IPS-20b (cell line): ENCODE data around the gene FHL3.

Experiments used
- H3K27ac ChIP-seq: one replicate; pipeline ENCODE4 v1.5.1; 2013; ENCODE audit warnings: low read length
- H3K27me3 ChIP-seq: 2 replicates; pipeline ENCODE4 v1.6.1; 2013; ENCODE audit warnings: mild to moderate bottlenecking, low read length, inconsistent platforms; ENCODE audit not compliant: insufficient read depth
- H3K36me3 ChIP-seq: 2 replicates; pipeline ENCODE4 v1.6.1; 2013; ENCODE audit warnings: low read depth, mild to moderate bottlenecking, inconsistent platforms, low read length, moderate library complexity; ENCODE audit not compliant: insufficient read depth
- H3K4me1 ChIP-seq: 2 replicates; pipeline ENCODE4 v1.6.1; 2013; ENCODE audit warnings: mild to moderate bottlenecking, control low read depth, inconsistent platforms, low read length, moderate library complexity; ENCODE audit not compliant: insufficient read depth
- H3K4me3 ChIP-seq: 2 replicates; pipeline ENCODE4 v1.5.1; 2013; ENCODE audit warnings: mild to moderate bottlenecking, low read length, inconsistent platforms
- H3K9ac ChIP-seq: 2 replicates; pipeline ENCODE4 v1.6.1; 2013; ENCODE audit warnings: low read depth, mild to moderate bottlenecking, inconsistent platforms, low read length, moderate library complexity
- H3K9me3 ChIP-seq: 2 replicates; pipeline ENCODE4 v1.6.1; 2013; ENCODE audit warnings: mild to moderate bottlenecking, low read depth, low read length, inconsistent platforms; ENCODE audit not compliant: insufficient read depth

FHL3 gene

DNA sequence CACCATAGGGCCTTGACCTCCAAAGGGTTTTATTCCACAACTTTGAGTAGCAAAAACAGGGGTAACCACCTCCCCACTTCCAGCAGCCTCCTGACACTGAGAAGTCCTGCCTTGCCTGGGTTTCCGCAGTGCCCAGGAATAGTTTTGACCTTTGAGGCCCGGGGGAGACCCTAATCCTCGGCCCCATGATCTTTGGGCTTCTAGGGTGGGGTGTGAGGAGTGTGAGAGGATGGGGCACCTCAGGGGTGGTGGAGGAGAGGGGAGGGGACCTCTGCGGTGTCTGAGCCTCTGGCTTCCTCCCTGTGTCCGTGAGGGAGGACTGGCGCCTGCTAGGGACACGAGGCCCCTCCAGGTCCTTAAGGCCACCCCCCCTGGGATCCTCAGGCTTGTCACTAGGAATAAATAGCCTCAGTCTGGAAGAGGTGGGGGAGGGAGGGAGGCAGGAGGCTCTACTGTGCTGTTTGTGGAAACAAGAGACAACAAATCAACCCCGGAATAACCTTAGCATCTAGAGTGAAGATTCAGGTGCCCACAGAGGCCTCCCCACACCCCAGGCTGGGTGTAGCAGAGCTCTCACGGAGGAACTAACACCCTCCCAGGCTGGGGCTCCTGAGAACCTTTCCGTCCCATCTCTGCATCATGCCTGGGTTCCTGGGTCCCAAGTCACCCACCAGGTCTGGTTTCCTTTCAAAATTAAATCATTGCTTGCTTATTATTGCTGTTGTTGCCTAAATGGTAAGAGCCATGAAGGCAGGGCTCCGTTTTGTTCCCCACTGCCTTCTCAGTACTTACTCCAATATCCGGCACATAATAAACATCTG lies 904 bp upstream of the FHL3 start:
- H3K4me3 ChIP-seq: peak overlapping the region; percentile 68; the same call in 1 of the 2 replicates

DNA sequence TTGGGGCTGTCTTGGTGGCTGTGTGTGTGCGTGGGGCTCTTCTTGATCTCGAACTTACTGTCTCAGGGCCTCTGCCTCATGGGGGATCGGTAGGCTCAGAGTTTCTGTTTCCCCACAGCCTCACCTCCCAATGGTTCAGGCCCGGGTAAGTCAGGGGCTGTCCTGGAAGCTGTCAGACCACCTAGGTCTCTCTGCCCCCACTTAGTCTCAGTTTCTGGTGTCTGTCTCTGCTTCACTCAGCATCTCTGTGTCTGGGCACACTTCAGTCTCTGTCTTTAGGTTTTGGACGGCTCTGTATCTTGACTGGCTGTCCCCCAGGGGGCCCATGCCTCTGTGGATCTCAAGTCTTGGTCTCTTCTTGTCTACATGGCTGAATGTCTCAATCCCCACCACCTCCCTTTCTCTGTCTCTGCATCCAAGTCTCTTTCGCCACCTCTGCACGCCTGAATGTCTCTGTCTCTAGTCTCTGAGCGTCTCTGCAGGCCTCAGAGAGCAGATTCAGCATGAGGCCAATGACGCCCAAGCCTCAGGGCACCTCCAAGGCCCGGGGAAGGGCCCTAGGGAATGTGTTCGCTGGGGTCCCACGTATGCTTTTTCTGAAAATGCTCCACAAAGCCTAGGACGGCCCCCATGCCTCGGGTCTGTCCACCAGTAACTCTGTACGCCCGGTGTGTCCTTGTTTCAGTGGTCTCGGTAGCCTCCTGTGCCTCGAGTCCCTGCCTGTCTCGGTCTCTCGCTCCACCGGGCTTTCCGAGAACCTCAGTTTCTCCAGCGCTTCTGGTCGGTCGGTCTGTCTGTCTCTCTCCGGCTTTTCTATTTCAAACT lies 818 bp downstream of the FHL3 start:
- Histone ChIP-seq H3K9ac (peak overlapping the region; percentile 80), H3K4me3 (peak overlapping the region; percentile 87), H3K4me1 (peaks cover 44% of the 10 kb centered on the region), H3K36me3 (no peaks in the 10 kb centered on the region), H3K27me3 (peaks cover 8% of the 10 kb centered on the region), H3K27ac (no peak overlapping the region), H3K9me3 (no peaks in the 10 kb centered on the region)

More for the DNA sequence above, 904 bp upstream of the FHL3 start:
- Histone ChIP-seq H3K9me3 (no peaks in the 10 kb centered on the region), H3K9ac (peak overlapping the region; percentile 63; the same call in 1 of the 2 replicates), H3K36me3 (no peaks in the 10 kb centered on the region), H3K4me1 (peaks cover 27% of the 10 kb centered on the region), H3K27me3 (peaks cover 8% of the 10 kb centered on the region), H3K27ac (no peak overlapping the region)

DNA sequence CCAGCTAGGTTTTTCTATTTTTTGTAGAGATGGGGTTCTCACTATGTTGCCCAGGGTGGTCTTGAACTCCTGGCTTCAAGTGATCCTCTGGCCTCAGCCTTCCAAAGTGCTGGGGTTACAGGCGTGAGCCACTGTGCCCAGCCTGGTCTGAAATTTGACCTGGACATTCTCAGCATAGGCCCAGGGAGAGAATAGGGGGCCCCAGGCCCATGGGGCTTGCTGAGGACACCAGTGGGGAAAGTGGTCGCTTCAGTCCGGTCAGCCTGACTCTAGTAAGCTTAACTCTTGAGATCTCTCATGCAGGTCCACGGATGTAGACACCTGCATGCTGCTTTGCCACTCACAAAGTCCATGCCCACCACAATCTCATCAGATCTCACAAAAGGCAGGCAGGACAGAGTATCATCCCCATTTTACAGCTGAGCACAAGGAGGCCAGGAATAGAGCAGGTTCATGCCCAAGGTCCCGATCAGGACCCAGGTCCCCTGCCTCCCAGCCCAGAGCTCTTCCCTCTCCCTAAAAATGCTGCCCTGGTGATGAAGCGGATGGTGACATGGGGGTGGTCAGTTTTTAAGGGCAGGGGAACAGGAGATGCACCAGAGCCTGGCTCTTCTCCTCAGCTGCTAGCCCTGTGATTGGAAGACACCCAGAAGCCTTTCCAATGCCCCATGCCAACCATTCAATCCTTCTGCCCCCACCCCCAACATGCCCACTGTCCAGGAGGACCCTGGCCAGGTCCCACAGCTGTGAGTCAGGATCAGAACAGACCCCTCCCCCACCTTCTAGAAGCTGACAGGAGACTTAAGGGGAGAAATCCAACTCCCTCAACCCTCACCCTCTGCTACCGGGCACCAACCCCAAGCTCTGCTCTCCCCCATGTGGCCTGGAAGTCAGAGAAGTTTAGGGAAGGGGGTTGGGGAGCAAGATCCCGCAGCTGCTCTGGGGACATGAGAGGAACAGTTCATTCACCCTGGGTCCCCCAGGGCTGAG lies 1.8 kb downstream of the FHL3 start:
- Histone ChIP-seq H3K36me3 (peaks cover 7% of the 10 kb centered on the region), H3K27me3 (peaks cover 8% of the 10 kb centered on the region), H3K9me3 (no peaks in the 10 kb centered on the region), H3K9ac (peak overlapping the region; percentile 80; the same call in 1 of the 2 replicates), H3K27ac (no peak overlapping the region), H3K4me1 (peaks cover 51% of the 10 kb centered on the region), H3K4me3 (peak overlapping the region; percentile 87)

DNA sequence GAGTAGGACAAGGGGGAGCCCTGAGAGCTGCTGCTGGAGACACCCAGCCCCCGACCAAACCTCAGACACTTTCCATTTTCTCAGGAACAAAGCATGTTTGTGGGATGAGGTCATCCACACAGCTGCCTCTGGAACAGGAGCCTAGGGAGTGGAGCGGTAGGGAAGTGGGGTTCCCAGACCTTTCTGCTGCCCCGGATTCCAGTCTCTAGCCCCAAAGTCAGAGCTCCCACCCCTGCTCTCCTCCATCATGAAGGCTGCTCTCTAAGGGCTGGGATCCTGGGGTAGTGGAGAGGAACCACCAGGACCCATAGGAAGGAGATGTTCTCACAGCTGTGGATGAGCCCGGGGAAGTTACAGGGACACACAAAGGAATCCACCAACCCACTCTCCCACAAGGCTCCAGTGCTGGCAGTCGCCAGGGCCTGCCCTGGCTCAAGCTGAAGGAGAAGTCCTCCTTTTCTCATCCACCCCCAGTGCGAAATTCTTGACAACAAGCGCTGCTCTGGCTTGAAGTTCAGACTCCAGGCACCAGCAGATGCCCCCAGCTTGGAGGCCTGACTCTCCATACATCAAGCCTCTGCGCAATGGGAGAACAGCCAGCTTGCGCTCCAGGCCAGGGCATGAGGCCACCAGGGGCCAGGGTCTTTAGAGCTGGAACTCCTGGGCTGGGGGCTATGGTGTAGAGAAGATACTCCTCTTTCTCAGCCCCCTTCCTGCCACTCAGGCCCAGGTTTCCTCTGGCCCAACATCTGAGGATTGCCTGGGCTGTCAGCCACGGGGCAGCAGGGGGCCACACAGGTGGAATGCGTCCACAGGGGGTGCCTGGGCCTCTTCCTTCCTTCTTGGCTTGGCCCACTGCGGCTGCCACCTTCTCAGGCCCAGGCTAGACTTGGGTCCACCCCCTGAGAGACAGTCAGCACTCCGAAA lies 4.5 kb downstream of the FHL3 start:
- peak overlapping the region; percentile 71 for H3K9ac ChIP-seq
- H3K27ac ChIP-seq: peak overlapping the region; percentile 11
- no peaks in the 10 kb centered on the region for H3K9me3 ChIP-seq
- H3K4me3 ChIP-seq: peak overlapping the region; percentile 44
- peaks cover 23% of the 10 kb centered on the region for H3K36me3 ChIP-seq
- H3K4me1 ChIP-seq: peaks cover 51% of the 10 kb centered on the region
- H3K27me3 ChIP-seq: peaks cover 8% of the 10 kb centered on the region

DNA sequence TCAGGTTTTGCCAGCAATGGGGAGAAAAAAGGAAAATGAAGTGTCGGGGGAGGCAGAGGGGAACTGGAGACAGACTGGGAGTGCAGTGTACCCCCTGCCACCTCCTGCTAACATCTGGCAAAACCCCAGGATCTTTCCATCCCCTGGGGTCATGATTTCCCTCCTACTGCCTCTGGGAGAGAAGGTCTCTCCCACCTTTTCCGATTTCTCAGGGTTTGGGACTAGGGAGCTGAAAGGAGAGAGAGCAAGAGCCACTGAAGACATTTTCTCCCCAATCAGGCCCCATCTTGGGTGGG lies 5.1 kb downstream of the FHL3 start:
- Histone ChIP-seq H3K36me3 (peaks cover 23% of the 10 kb centered on the region), H3K27me3 (peaks cover 8% of the 10 kb centered on the region), H3K4me3 (peak overlapping the region; percentile 44), H3K9me3 (no peaks in the 10 kb centered on the region), H3K27ac (peak overlapping the region; percentile 11), H3K4me1 (peaks cover 53% of the 10 kb centered on the region), H3K9ac (peak overlapping the region; percentile 71)

DNA sequence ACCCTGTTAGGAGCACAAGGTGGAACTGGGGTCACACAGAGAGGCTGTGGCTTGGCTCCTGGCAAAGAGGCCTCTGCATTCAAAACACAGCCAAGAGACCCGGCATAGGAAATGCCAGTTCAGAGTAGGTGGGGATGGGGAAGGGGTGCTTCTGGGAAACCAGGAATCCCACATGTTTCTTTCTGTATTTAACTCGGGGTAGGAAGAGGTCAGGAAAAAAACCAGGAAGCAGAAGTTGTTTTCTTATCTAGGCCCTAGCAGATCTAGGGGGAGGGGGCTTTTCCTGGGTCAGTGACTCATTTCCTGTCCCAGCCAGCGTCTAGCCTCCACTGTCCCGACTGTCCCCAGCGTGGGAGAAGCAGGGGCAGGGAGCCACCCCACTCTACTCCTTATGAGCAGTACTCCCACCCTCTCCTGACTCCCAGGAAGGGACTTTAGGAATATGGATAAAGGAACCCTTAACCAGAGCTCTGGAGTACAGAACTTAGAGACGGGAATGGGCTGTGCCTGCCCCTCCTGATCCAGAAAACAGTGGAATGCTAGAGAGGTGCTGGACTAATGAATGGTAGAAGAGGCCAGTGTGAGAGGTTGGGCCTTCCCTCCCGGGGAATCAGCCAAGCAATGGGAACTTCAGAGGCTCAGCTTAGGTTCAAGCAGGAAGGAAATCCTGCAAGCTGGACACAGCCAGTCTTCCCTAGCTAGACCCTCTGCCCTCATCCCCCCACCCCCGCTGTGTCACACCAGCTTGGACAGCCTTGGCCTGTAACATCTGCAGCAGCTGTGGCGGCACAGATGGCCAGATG lies 5.7 kb downstream of the FHL3 start:
- H3K27me3 ChIP-seq: peaks cover 6% of the 10 kb centered on the region
- H3K36me3 ChIP-seq: peaks cover 23% of the 10 kb centered on the region
- peaks cover 56% of the 10 kb centered on the region for H3K4me1 ChIP-seq
- peak overlapping the region; percentile 44; the same call in 1 of the 2 replicates for H3K4me3 ChIP-seq
- peak overlapping the region; percentile 11 for H3K27ac ChIP-seq
- H3K9me3 ChIP-seq: no peaks in the 10 kb centered on the region
- peak overlapping the region; percentile 71; the same call in 1 of the 2 replicates for H3K9ac ChIP-seq

DNA sequence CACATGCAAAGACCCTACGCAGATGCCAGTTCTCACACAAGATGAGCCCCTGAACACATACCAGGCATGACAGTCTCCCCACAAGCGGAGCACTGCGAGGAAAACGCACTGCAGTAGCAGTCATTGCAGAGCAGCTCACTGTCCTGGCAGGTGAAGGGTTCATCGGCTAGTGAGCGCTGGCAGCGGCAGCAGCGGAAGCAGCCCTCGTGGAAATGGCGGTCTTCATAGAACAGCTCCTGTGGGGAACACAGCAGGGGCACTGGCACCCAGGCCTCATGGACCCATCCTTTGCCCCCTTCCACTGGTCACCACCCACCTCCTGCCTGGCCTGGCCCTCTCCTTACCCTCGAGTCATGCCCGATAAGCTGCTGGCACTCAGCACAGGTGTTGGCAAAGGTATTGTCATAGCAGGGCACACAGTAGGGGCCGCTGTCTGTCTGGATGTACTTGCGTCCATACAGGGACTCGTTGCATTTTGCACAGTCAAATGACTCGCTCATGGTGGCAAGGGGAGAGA lies 6.3 kb downstream of the FHL3 start:
- Histone ChIP-seq H3K27me3 (no peaks in the 10 kb centered on the region; the same call in 1 of the 2 replicates), H3K27ac (no peak overlapping the region), H3K9me3 (no peaks in the 10 kb centered on the region), H3K36me3 (peaks cover 23% of the 10 kb centered on the region), H3K9ac (peak overlapping the region; percentile 71; the same call in 1 of the 2 replicates), H3K4me1 (peaks cover 50% of the 10 kb centered on the region), H3K4me3 (no peak overlapping the region)

DNA sequence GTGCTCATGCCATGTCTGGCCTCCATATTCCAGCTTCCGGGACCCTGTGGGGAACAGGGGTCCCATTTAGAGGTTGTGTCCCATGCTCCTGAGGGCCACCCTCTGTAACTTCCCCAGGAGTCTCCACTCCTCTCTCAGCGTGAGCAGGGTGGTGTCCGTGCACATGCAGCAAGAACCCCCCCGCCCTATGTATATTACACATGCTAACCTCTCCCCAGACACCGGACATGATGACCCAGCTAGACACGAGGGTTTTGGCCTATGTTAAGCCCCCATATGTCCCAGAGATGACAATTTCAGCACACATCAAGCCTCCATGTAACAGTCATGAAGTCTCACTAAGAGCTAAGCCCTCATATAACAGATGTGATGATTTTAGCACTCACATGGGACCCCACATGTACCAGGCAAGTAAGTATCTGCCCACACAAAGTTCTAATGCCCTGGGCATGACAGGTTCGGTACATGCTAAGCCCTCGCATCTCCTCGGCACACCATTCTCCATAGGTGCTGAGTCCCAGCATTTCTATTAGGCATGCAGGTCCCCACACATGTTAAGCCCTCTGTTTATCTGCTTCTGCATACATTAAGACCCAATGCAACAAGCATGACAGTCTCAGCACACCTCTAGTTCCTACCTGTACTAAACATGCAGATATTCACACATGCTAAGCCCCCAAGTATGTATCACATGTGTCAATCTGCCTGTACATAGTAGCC lies 7.1 kb downstream of the FHL3 start:
- Histone ChIP-seq H3K9ac (no peak overlapping the region), H3K9me3 (no peaks in the 10 kb centered on the region), H3K4me3 (no peak overlapping the region), H3K4me1 (peaks cover 43% of the 10 kb centered on the region), H3K27me3 (no peaks in the 10 kb centered on the region), H3K27ac (no peak overlapping the region), H3K36me3 (peaks cover 23% of the 10 kb centered on the region)

DNA sequence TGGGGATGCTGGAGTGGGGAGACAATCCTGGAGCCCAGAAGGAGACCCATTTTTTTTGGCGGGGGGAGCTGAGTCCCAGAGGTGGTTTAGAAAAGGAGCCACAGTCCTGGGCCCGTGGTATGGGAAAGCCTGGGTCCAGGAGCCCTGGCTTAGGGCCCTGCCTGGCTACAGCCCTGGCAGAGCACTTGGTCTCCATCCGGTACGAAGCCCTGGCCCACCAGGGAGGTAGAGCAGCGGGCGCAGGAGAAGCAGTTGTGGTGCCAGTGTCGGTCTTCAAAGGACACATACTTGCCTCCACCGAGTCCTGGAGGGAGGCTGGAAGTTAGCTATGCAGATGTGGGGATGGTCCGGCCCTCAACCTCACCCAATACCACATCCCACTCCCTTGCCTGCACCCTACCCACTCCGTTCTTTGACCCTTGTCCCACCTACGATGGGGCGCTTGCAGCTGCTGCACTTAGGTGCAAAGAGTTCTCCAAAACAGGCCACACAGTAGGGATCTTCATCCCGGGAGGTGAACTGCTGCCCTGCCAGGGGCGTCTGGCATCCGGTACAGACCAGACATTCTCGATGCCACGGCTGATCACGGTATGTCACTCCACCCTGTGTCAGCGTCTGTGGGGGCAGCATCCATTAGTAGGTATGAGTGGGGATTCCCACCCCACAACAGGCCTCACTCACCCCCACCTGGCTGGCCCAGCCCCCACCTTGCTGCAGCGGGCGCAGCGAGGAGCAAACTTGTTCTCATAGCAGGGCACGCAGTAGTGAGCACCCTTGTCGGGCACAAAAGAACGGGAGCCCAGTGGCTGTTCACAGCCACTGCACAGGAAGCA lies 7.8 kb downstream of the FHL3 start:
- no peaks in the 10 kb centered on the region for H3K27me3 ChIP-seq
- H3K36me3 ChIP-seq: peaks cover 23% of the 10 kb centered on the region
- H3K27ac ChIP-seq: peak overlapping the region; percentile 95
- peaks cover 43% of the 10 kb centered on the region for H3K4me1 ChIP-seq
- H3K9me3 ChIP-seq: no peaks in the 10 kb centered on the region
- no peak overlapping the region for H3K4me3 ChIP-seq
- H3K9ac ChIP-seq: peak overlapping the region; percentile 87; the same call in 1 of the 2 replicates
